Astrocyte (in vitro differentiated cells and primary cell): ENCODE results near the gene FAHD2A. TPM values are rescaled to one million over a fixed set of nuclear protein-coding genes. Genes with fewer than 3 reads are reported as not detected.

Source experiments
- DNase-seq: peaks from one replicate; pipeline ENCODE4 v3.0.0-alpha.2; 2010; ENCODE audit warnings: low read depth
- FAIRE-seq: peaks from 2 replicates; lab custom pipeline; 2011; peaks lifted over from hg19 to GRCh38; lab: Jason Lieb, UNC
- H2AFZ ChIP-seq: 2 replicates; pipeline ENCODE4 v1.6.0; 2012; ENCODE audit warnings: low read depth, low read length, inconsistent platforms
- H3K27ac ChIP-seq: 2 replicates; pipeline ENCODE4 v1.5.1; 2011; ENCODE audit warnings: low read depth, low read length, inconsistent platforms
- H3K27me3 ChIP-seq: 2 replicates; pipeline ENCODE4 v1.6.0; 2011; ENCODE audit warnings: low read length, inconsistent platforms; ENCODE audit not compliant: insufficient read depth
- H3K36me3 ChIP-seq: 2 replicates; pipeline ENCODE4 v1.5.1; 2011; ENCODE audit warnings: low read length, inconsistent platforms; ENCODE audit not compliant: insufficient read depth
- H3K4me1 ChIP-seq: 2 replicates; pipeline ENCODE4 v1.5.1; 2011; ENCODE audit warnings: low read length, inconsistent platforms; ENCODE audit not compliant: insufficient read depth
- H3K4me2 ChIP-seq: 2 replicates; pipeline ENCODE4 v1.6.0; 2012; ENCODE audit warnings: low read length, inconsistent platforms
- H3K4me3 ChIP-seq: 2 replicates; pipeline ENCODE4 v1.5.1; 2011; ENCODE audit warnings: low read depth, mild to moderate bottlenecking, low read length, inconsistent platforms; ENCODE audit not compliant: insufficient read depth
- H3K79me2 ChIP-seq: 2 replicates; pipeline ENCODE4 v1.6.0; 2012; ENCODE audit warnings: mild to moderate bottlenecking, low read length, inconsistent platforms; ENCODE audit not compliant: insufficient read depth
- H3K9ac ChIP-seq: 2 replicates; pipeline ENCODE4 v1.6.0; 2012; ENCODE audit warnings: mild to moderate bottlenecking, low read length, inconsistent platforms
- H3K9me3 ChIP-seq: 2 replicates; pipeline ENCODE4 v1.5.1; 2012; ENCODE audit warnings: low read depth, mild to moderate bottlenecking, low read length, inconsistent platforms; ENCODE audit not compliant: insufficient read depth
- H4K20me1 ChIP-seq: 2 replicates; pipeline ENCODE4 v1.6.0; 2012; ENCODE audit warnings: low read length, inconsistent platforms; ENCODE audit not compliant: insufficient read depth
- H3K27ac Mint-ChIP-seq: one replicate; pipeline ENCODE4 v1.8.0; 2021; ENCODE audit warnings: mild to moderate bottlenecking, mixed read lengths; ENCODE audit not compliant: unreplicated experiment
- H3K27me3 Mint-ChIP-seq: one replicate; pipeline ENCODE4 v1.8.0; 2021; ENCODE audit warnings: low read depth, mixed read lengths; ENCODE audit not compliant: unreplicated experiment
- H3K36me3 Mint-ChIP-seq: one replicate; pipeline ENCODE4 v1.8.0; 2021; ENCODE audit warnings: low read depth, mixed read lengths; ENCODE audit not compliant: unreplicated experiment
- H3K4me1 Mint-ChIP-seq: one replicate; pipeline ENCODE4 v1.8.0; 2021; ENCODE audit warnings: low read depth, mixed read lengths; ENCODE audit not compliant: unreplicated experiment
- H3K4me3 Mint-ChIP-seq: one replicate; pipeline ENCODE4 v1.8.0; 2021; ENCODE audit warnings: mild to moderate bottlenecking, moderate library complexity, mixed read lengths; ENCODE audit not compliant: unreplicated experiment
- H3K9me3 Mint-ChIP-seq: one replicate; pipeline ENCODE4 v1.8.0; 2021; ENCODE audit warnings: mild to moderate bottlenecking, mixed read lengths; ENCODE audit not compliant: unreplicated experiment
- EZH2 ChIP-seq: IDR thresholded peaks from 2 replicates; pipeline ENCODE4 v1.6.1; 2012; ENCODE audit warnings: mild to moderate bottlenecking, low read length, inconsistent platforms; ENCODE audit not compliant: insufficient read depth
- total RNA-seq: library from RNA; stranded (reverse); gene quantifications from 2 replicates; pipeline ENCODE4 v1.2.1, GENCODE V29; 2021
- TF ChIP-seq, protein P1 (sequence below): IDR thresholded peaks from 2 replicates; pipeline ENCODE4 v1.5.1; 2011; ENCODE audit warnings: low read depth, mild to moderate bottlenecking, inconsistent platforms, low read length, moderate library complexity; ENCODE audit not compliant: insufficient read depth

FAHD2A gene
- total RNA-seq, 1 donor from 2014 or later, result 21.9 TPM

DNA sequence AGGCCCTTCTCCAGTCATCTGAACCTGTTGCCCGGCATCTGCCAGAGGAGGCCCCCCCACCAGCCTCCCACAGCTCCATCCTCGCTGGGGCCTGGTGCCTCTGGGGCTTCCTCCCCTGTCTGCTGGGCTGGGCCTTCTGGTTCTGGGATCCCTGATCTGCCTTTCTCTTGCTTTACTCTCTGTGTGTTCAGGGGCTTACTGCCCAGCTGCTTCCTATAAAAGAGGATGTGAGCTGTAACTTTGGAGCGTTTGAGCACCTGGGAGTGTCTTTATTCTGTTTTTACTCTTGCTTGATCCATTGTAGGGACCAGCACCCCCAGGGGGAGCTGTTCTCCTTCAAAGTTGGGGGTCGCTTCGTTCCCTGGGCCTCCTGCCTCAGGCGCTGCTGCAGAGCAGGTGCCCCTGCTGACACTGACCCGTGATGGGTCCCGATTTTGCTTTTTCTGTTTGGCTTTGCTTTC, 23.1 kb upstream of the FAHD2A start:
- no peaks in the 10 kb centered on the region for H3K79me2 ChIP-seq
- H3K27ac ChIP-seq, result no peak overlapping the region
- Mint-ChIP-seq H3K36me3 (no peaks in the 10 kb centered on the region), H3K27ac (no peak overlapping the region), H3K27me3 (peaks cover 48% of the 10 kb centered on the region), H3K4me3 (no peak overlapping the region), H3K9me3 (no peaks in the 10 kb centered on the region), H3K4me1 (peaks cover 5% of the 10 kb centered on the region)
- H3K4me3 ChIP-seq, result no peak overlapping the region
- no peak overlapping the region for H2AFZ ChIP-seq
- H3K27me3 ChIP-seq, result peaks cover 2% of the 10 kb centered on the region
- TF ChIP-seq EZH2, result no peak
- TF ChIP-seq, protein P1, sequence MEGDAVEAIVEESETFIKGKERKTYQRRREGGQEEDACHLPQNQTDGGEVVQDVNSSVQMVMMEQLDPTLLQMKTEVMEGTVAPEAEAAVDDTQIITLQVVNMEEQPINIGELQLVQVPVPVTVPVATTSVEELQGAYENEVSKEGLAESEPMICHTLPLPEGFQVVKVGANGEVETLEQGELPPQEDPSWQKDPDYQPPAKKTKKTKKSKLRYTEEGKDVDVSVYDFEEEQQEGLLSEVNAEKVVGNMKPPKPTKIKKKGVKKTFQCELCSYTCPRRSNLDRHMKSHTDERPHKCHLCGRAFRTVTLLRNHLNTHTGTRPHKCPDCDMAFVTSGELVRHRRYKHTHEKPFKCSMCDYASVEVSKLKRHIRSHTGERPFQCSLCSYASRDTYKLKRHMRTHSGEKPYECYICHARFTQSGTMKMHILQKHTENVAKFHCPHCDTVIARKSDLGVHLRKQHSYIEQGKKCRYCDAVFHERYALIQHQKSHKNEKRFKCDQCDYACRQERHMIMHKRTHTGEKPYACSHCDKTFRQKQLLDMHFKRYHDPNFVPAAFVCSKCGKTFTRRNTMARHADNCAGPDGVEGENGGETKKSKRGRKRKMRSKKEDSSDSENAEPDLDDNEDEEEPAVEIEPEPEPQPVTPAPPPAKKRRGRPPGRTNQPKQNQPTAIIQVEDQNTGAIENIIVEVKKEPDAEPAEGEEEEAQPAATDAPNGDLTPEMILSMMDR, result no peak
- FAIRE-seq (no peak), DNase-seq (no peak)
- H3K9ac ChIP-seq, result no peak overlapping the region
- H3K36me3 ChIP-seq, result no peaks in the 10 kb centered on the region
- no peaks in the 10 kb centered on the region for H3K9me3 ChIP-seq
- no peaks in the 10 kb centered on the region for H4K20me1 ChIP-seq
- no peak overlapping the region for H3K4me2 ChIP-seq
- no peaks in the 10 kb centered on the region for H3K4me1 ChIP-seq

DNA sequence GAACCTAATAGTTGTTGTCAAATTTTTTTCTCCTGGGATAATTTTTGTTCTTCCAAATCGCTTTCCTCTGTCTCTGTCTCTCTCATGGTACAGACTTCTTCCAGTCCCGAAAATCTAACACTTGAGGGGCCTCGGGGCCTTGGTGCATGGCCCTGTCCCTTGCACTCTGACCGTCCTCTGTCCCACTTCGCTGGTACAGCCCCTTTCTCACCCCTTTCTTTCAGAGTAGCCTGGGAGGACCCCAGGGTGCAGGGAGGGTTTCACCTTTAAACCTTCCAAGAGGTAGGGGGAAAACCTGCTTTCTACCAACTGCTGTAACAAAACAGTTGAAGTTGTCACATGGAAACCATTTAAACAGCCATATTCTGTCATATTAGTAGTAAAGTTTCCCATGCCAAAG, 22.2 kb upstream of the FAHD2A start:
- Mint-ChIP-seq H3K4me3 (no peak overlapping the region), H3K27me3 (peaks cover 47% of the 10 kb centered on the region), H3K9me3 (no peaks in the 10 kb centered on the region), H3K4me1 (peaks cover 2% of the 10 kb centered on the region), H3K27ac (no peak overlapping the region), H3K36me3 (no peaks in the 10 kb centered on the region)
- DNase-seq, result no peak
- H3K27me3 ChIP-seq, result peaks cover 2% of the 10 kb centered on the region
- no peak overlapping the region for H3K27ac ChIP-seq
- H3K4me2 ChIP-seq, result no peak overlapping the region
- no peaks in the 10 kb centered on the region for H3K79me2 ChIP-seq
- TF ChIP-seq, protein P1, result no peak
- TF ChIP-seq EZH2, result no peak
- H3K9ac ChIP-seq, result no peak overlapping the region
- H2AFZ ChIP-seq, result no peak overlapping the region
- H4K20me1 ChIP-seq, result no peaks in the 10 kb centered on the region
- H3K4me3 ChIP-seq, result no peak overlapping the region
- H3K9me3 ChIP-seq, result no peaks in the 10 kb centered on the region
- no peak for FAIRE-seq
- H3K4me1 ChIP-seq, result no peaks in the 10 kb centered on the region
- no peaks in the 10 kb centered on the region for H3K36me3 ChIP-seq

DNA sequence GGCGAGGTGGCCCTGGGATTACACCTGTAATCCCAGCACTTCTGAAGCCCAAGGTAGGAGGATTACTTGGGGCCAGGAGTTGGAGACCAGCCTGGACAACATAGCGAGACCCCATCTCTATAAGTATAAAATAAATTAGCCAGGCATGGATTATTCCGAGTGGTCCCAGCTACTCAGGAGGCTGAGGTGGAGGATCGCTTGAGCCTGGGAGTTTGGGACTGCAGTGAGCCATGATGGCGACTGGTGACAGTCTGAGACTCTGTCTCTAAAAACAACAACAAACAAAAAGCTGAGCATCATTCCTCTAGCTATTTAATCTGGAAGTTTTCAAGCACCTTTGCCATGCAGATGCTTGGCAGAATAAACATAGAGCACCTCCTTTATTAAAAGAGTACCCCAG, 21.8 kb upstream of the FAHD2A start:
- H3K9me3 Mint-ChIP-seq, result no peaks in the 10 kb centered on the region
- DNase-seq (no peak), FAIRE-seq (no peak)
- H3K4me1 Mint-ChIP-seq, result no peaks in the 10 kb centered on the region
- H2AFZ ChIP-seq, result no peak overlapping the region
- no peak overlapping the region for H3K4me3 Mint-ChIP-seq
- H3K27me3 Mint-ChIP-seq, result peaks cover 47% of the 10 kb centered on the region
- H4K20me1 ChIP-seq, result no peaks in the 10 kb centered on the region
- no peaks in the 10 kb centered on the region for H3K4me1 ChIP-seq
- H3K4me2 ChIP-seq, result no peak overlapping the region
- no peaks in the 10 kb centered on the region for H3K9me3 ChIP-seq
- H3K27ac ChIP-seq, result no peak overlapping the region
- no peaks in the 10 kb centered on the region for H3K79me2 ChIP-seq
- TF ChIP-seq, protein P1, result no peak
- TF ChIP-seq EZH2, result no peak
- H3K9ac ChIP-seq, result no peak overlapping the region
- no peaks in the 10 kb centered on the region for H3K36me3 Mint-ChIP-seq
- no peak overlapping the region for H3K27ac Mint-ChIP-seq
- no peaks in the 10 kb centered on the region for H3K36me3 ChIP-seq
- H3K4me3 ChIP-seq, result no peak overlapping the region
- H3K27me3 ChIP-seq, result peaks cover 2% of the 10 kb centered on the region
